Measurements from ENCODE around the gene MYO1H.
"Not testable (repeated sequence)": the region's sequence is repeated elsewhere in the genome, so short reads cannot be mapped to it uniquely, and the experiment has no call there.

Gene MYO1H

GRCh38 chr12:109343677-109344076 lies 4.0 kb upstream of the MYO1H start:
- no peak for FAIRE-seq

- no peak for FAIRE-seq
Measured at GRCh38 chr12:109345428-109345827, 2.3 kb upstream of the MYO1H start.

GRCh38 chr12:109346920-109347319 lies 780 bp upstream of the MYO1H start:
- no peak for FAIRE-seq

- no peak for FAIRE-seq
Measured at GRCh38 chr12:109352184-109352583, 4.5 kb downstream of the MYO1H start.

GRCh38 chr12:109356577-109356976 lies 8.9 kb downstream of the MYO1H start:
- FAIRE-seq, result no peak

GRCh38 chr12:109357032-109357431 lies 9.3 kb downstream of the MYO1H start:
- no peak for FAIRE-seq

GRCh38 chr12:109358154-109358869 lies 10.6 kb downstream of the MYO1H start:
- FAIRE-seq, result no peak

GRCh38 chr12:109359131-109359690 lies 11.5 kb downstream of the MYO1H start:
- no peak for FAIRE-seq

- no peak for FAIRE-seq
Measured at GRCh38 chr12:109369831-109370230, 22.1 kb downstream of the MYO1H start.

- FAIRE-seq, result no peak
Measured at GRCh38 chr12:109377139-109377685, 29.5 kb downstream of the MYO1H start.

GRCh38 chr12:109378569-109378968 lies 30.9 kb downstream of the MYO1H start:
- no peak for FAIRE-seq

- no peak for FAIRE-seq
Measured at GRCh38 chr12:109382031-109382430, 34.3 kb downstream of the MYO1H start.

GRCh38 chr12:109383240-109383639 lies 35.5 kb downstream of the MYO1H start:
- no peak for FAIRE-seq

- FAIRE-seq, result no peak
Measured at GRCh38 chr12:109385339-109386058, 37.8 kb downstream of the MYO1H start.

- no peak for FAIRE-seq
Measured at GRCh38 chr12:109386059-109386433, 38.3 kb downstream of the MYO1H start.

GRCh38 chr12:109387425-109388166 lies 39.9 kb downstream of the MYO1H start:
- FAIRE-seq, result no peak

GRCh38 chr12:109388167-109388563 lies 40.5 kb downstream of the MYO1H start:
- no peak for FAIRE-seq

GRCh38 chr12:109389146-109389545 lies 41.4 kb downstream of the MYO1H start:
- FAIRE-seq, result no peak

- FAIRE-seq, result no peak
Measured at GRCh38 chr12:109393437-109394345, 46.0 kb downstream of the MYO1H start.

- no peak for FAIRE-seq
Measured at GRCh38 chr12:109394891-109395290, 47.2 kb downstream of the MYO1H start.

GRCh38 chr12:109404841-109405240 lies 57.1 kb downstream of the MYO1H start:
- not testable (repeated sequence) for FAIRE-seq

- FAIRE-seq, result not testable (repeated sequence)
Measured at GRCh38 chr12:109406147-109406546, 58.4 kb downstream of the MYO1H start.
